HG03039 (cell line): ENCODE results near the gene TRAF3IP1.
"Not testable (repeated sequence)": the region's sequence is repeated elsewhere in the genome, so short reads cannot be mapped to it uniquely, and the experiment has no call there.

ENCODE experiments used
- ATAC-seq: cut with Tn5 transposase; IDR thresholded peaks from one replicate; pipeline ENCODE4 v1.9.1; 2021; ENCODE audit warnings: mild to moderate bottlenecking, moderate library complexity; ENCODE audit not compliant: unreplicated experiment

Gene TRAF3IP1

DNA sequence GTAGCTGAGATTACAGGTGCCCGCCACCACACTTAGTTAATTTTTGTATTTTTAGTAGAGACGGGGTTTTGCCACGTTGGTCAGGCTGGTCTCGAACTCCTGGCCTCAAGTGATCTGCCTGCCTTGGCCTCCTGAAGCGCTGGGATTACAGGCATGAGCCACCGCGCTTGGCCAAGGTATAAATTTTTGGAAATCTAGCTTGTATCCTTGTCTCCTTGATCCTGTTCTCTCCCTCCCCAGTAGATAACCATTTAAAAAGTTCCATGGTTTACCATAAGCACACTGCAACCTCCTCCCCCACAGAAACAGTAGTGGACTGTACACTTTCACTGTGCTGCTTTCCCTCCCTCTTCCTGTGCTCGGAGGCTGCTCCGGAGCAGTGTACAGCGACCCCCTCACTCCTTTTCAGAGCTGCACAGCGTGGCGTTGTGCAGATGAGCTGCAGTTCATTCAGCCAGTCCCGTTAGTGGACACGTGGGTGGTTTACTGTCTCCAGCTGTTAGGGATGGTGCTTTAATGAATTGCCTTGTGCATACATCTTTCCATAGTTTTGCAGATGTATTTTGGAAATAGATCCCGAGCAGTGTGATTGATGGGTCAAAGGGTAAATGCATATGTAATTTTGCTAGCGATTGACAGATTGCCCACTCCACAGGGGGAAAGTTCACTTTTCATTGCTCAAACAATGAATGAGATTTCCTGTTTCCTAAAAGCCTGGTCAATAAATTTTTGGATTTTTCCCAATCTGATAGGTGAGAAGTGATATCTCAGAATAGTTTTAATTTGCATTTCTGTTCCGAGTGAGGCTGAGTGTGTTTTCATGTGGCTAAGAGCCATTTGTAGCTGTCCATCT, 121.2 kb downstream of the TRAF3IP1 start:
- no peak for ATAC-seq

DNA sequence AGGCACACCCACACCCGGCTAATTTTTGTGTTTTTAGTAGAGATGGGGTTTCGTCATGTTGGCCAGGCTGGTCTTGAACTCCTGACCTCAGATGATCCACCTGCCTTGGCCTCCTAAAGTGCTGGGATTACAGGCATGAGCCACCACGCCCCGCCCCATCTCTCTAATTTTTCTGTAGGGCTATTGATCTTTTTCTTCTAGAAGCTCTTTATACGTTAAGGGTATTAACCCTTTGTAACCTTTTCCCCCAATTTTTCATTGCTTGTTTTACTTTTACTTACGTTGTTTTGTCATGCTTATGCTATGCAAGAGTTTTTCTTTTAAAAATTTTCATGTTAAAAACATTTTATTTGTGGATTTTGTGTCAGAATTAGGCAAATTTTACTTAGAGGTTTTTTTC, 121.9 kb downstream of the TRAF3IP1 start:
- ATAC-seq, result not testable (repeated sequence)

DNA sequence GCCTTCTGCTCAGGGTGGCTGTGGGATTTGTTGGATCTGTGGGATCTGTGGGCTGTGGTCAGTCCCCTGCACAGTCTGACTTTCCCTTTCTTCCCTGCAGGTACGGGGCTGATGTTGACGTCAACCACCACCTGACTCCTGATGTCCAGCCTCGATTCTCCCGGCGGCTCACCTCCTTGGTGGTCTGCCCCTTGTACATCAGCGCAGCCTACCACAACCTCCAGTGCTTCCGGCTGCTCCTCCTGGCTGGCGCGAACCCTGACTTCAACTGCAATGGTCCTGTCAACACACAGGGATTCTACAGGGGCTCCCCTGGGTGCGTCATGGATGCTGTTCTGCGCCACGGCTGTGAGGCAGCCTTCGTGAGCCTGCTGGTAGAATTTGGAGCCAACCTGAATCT, 123.9 kb downstream of the TRAF3IP1 start:
- ATAC-seq, result no peak

DNA sequence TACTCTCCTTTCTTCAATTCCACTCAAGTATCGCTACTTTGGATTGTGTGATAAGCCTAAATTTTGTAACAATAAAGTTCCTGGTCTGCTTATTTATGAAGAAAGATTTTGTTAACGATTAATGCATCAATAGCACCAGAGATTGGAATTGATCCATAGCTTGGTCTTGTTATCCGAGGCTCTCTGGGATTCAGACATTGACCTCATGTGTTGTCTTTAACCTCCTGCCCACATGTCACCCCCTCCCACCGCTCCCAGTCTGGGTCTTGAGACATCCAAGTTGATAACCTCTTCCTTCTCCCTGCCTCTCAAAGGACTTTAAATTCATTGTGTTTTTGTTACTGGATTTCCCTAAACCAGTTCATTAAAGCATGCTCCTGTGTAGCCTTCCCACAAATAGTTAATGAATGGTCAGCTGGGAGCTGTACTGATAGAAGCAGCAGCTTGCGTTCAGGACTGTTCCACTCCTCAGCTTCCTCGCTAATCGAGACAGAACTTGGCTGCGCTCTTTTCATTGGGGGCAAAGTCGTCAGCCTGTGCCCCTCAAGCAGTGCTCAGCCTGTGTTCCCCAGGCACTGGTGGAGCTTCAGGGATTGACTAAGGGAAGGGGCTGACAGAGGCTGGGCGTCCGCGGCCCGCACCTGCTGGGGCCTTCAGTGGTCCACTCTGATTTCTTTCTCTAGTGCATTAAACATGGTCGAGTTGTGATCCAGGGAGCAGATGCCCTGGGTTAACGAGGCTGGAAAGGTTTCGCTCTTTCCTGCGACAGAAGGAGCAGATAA, 125.3 kb downstream of the TRAF3IP1 start:
- no peak for ATAC-seq

DNA sequence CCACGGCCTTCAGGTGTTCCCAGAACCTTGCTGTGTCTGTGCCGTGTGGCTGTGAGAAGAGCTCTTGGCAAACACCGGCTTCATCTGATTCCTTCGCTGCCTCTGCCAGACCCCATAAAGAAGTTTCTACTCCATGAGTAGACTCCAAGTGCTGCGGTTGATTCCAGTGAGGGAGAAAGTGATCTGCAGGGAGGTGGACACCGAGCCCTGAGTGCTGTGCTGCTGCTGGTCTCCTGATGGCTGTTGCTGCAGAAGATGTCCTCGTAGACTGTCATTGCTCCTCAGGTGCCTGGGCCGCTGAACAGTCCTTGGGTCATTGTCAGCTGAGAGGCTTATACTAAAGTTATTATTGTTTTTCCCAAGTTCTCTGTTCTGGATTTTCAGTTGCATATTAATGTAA, 126.1 kb downstream of the TRAF3IP1 start:
- no peak for ATAC-seq

DNA sequence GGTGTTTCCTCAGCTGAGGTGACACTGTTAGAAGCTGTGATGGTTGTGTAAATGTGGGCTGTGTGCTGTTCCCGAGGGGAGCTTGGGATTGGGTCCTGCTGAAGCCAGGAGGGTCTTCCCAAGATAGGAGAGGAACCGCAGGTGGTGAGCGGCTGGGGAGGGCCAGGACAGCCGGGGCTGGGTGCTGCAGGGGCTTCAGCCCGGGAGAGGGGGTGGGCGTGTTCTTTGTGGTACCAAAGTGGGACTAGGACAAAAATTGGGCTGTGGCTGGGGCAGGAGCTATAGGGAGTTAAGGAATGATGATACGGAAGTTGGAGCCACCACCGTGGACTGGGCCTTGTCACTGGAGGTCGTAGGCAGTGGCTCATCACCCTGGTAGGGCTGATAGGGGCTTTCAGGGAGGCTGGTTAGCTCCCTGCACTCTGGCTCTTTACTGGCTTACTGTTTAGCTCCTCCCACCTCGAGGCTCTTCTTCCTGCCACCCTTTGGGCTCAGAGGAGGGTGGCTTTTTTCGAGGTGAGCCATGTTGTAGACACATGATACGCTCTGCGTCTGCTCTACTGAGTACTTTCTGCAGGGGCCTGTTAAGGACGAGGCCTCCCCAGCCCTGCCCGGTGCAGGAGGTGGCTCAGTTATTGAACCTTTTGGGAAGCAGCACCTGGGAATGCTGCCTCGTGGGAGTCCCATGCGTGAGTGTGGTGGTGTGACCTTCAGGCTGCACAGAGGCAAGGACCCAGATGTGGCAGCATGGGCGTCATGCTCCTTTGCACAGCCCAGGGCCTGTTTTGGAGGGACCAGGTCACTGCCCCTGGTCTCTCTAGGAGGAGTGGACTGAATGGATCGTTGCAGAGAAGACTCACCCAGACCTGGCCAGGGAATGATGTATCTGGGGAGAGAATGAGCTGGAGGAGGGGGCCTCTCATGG, 128.0 kb downstream of the TRAF3IP1 start:
- ATAC-seq, result no peak

DNA sequence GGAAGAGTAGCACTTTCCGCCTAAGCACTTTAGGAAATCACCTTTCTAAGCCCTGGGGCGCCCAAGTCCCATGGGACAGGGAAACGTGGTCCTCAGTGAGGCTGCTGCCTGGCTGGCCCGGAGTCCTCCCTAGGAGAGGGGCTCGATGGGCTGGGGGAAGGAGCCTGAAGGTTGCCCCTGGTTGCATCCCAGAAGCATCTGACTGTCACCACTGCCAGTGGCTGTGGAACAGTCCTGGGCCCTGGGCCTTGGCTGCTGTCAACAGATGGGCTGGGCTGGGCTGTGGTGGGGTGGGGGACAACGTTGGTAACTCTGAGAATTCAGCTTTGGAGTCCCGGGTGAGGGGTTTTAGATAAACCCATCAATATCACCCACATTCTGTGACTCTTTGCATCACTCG, 128.9 kb downstream of the TRAF3IP1 start:
- ATAC-seq, result no peak

DNA sequence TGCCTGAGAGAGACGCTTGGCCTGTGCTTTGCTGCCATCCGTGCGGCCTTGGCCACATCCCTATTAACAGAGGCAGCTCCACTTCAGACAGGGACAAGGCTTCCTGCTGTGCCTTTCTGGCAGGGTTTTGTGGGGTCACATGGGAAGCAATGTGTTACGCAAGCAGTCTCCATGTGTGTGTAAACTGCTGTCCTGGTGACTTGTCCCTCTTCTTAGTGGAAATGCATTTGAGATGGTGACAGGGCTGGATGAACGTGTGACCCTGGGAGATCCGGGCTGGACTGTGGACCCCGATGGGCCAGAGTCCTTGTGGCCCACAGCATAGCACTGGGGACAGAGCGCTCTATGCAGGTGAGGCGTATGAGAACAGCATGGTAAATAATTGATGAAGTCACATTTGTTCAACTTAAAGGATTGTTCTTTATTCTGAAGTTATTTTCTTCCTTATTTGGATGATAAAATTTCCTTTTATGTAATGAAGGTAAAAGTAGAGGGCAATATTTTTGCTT, 129.6 kb downstream of the TRAF3IP1 start:
- ATAC-seq, result no peak

DNA sequence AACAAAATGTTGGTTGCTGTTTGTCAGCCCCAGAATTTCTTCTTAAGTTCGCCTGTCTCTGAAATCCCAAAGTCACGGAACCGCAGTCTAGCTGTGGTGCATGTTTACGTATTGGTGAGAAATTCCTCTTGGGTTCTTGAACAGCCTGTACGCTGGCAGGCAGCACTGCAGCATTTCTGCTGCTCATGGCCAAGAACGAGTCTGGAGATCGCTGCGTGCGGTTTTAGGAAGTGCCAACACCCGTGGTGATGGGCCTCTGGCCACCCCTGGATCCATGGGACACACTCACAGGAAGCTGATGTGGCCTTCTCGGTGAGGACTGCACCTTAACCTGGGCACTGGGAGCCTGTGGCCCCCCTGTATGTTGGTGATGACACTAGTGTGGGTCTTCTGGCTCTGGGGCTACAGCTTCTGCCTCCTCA, 130.1 kb downstream of the TRAF3IP1 start:
- no peak for ATAC-seq
